ENCODE measurements around the gene SIMC1.
"Not testable (repeated sequence)": the region's sequence is repeated elsewhere in the genome, so short reads cannot be mapped to it uniquely, and the experiment has no call there.

The SIMC1 gene

DNA sequence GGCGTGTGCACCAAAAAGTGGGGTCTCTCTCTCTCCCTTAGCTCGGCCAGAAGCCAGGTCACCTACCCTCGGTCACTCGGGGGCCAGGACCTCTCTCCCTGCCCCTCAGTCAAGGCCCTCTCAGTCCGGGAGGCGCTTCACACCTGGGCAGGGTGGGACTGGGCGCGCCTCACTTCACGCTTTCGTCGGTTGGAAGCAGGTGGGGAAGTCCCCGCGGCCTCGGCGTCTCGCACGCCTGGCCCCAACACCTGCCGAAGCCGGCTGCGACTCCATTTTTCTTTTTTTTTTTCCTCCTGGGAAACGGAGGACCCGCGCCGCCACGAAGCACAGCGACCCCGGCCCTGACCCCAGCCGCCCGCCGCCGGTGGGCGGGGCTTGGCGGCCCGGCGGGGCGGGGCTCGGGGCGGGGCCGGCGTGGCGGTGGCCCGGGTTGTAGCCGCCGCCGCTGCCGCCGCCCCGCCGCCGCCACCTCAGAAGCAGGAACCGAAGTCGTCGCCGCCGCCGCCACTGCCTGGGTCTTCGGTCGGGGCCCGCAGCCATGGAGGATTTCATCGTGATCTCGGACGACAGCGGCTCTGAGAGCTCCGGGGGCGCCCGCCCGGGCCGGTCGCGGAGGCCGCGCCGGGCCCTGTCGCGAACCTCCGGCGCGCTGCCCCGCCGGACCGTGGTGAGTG, at the start of gene SIMC1:
Gene SIMC1, plus strand, starts transcription at position 454 of the 674 bp plus-strand sequence. Its CDS starts 85 bp downstream, at position 539.
- not testable (repeated sequence) for DNase-seq (ENCODE audit: low read depth, low spot score)

DNA sequence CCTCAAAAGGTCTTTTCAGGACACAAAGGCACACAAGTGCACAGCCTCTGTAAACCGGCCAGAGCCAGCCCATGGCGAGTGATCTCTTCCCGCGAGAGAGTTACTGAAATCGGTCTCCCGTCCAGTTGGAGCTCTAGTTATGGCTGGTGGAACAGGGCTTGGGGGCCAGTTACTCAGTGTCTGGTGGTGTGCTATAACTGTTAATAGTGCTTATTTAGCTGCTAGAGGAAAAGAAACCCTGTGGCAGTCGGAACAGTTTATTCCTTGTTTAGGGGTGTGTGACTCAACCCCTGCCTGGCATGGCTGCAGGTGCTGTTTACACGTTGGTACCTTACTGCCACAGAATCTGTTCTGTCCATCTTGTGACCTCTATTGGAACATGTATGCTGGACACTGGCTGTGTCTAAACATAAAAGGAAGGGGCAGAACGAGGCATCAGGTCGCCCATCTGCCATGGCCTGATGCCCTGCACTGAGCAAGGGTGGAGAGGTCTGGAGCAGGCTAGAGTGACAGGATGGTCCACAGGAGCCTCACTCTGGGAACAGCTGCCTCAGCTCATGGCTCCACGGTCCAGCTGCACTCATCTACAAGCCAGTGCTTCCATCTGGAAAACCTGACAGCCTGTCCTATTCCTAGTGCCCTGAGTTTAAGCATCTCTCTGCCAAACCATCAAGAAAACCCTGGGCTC, 49.6 kb upstream of the SIMC1 start:
- DNase-seq (ENCODE audit: low read depth, low spot score), result no peak

DNA sequence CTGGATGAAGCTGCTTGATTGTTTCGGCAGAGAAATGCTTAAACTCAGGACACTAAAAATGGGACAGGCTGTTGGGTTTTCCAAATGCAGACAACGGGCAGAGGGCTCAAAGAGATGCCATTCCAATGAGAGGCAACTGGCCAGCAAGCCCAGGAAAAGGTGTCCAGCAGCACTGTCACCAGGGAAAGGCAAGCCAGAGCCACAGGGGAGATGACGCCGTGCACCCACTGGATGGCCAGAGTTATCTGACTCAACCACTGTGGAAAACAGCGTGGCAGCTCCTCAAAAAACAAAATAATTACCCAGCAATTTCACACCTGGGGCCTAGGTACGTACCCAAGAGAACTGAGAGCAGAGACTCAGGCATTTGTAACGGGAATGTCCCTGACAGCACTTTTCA, 48.4 kb upstream of the SIMC1 start:
- DNase-seq (ENCODE audit: low read depth, low spot score), result no peak

DNA sequence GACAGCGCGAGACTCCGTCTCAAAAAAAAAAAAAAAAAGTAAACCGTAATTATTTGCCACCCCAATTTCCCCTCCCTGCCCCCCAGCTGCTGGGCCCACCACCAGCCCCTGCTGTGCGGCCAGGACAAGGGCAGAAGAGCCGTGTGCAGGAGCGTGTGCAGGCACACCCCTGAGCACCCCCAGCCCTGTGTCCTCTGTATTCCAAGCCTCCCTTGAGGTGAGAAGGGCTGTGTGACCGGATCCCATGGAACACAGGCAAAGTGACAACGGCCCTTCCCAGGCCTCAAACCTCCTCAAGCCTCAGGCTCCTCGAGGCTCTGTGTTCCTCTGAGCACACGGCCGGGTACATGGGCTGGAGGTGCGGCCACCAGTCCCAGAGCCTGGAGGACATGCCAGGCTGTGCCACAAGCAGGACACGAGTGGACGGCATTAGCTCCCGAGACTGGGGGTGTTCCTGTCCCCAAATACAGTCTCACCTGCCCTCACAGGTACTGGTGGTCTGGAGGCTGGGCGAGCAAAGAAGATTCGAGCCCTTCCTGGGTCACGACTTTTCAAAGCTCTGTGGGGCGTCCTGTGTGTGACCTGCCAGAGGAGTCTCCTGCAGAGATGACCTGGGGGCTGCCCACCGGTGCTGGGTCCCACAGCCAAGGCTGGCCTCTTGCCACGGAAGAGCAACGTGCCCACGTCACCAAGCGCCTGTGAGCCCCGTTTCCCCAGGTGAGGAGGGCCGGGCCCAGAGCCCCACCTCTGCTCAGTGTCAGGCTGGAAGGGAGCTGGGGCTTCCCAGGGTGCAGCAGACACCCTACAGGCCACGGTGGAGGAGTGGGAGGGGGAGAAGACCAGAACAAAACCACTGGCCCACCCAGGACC, 47.1 kb upstream of the SIMC1 start:
- DNase-seq (ENCODE audit: low read depth, low spot score), result no peak

DNA sequence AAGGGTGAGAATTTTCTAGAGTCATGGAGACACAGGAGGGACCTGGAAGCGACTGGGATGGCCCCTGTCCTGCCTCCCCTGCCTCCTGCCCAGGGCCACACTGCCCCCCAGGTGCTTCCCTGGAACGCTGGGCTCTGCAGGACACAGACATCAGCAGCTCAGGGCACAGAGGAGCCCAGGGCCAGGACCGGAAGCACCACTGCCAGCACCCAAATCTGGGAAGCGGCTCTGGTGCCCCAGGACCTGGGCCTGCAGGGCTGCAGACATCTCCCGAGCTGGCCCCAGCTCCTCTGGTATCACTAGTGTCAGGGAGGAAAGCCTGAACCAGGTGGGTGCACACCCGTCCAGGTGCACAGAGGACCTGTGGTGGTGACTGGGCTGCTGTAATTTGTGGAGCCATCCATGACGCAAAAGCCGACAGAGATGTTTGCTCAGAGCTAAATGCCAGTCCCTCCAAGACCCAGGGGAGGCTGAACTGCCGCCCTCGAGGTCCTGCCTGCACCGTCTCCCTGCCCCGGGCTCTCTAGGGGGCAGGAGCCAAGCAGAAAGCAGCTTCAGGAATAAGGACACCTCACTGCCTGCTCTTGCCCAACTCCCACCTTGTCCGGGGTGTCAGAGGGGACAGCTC, 46.0 kb upstream of the SIMC1 start:
- DNase-seq (ENCODE audit: low read depth, low spot score), result no peak

DNA sequence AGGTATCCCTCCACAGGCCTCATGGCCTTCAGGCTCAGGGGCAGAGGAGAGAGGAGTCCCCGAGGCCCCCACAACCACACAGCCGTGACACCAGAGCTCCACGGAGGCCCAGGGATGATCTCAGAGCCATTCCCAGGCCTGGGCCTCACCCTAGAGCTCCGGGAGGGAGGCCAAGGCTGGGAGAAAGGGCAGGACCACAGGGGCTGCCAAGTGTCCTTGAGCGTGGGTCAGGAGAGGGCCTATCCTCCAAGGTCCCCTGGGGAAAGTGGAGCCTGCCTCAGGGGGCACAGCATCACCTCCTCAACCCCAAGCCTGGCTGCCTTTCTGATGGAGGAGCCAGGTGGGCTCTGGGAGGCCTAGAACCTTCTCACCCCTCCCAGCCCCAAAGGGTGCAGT, 45.5 kb upstream of the SIMC1 start:
- DNase-seq (ENCODE audit: low read depth, low spot score), result not testable (repeated sequence)

DNA sequence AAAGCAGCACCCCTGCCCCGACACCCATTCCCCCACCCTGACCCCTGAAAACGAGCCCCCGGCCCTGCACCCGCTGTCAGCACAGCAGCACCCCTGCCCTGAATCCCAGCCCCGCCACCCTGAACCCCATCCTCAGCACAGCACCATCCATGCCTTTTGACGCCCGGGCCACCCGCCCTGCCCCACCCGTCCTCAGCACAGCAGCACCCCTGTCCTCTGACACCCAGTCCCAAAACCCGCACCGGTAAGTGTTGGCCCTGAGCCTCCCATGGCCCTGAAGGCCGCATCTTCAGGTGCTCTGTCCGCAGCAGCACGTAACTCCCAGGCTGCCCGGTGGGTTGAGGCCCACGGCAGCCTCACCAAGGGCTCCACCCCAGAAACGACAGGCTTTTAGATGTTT, 44.6 kb upstream of the SIMC1 start:
- not testable (repeated sequence) for DNase-seq (ENCODE audit: low read depth, low spot score)

DNA sequence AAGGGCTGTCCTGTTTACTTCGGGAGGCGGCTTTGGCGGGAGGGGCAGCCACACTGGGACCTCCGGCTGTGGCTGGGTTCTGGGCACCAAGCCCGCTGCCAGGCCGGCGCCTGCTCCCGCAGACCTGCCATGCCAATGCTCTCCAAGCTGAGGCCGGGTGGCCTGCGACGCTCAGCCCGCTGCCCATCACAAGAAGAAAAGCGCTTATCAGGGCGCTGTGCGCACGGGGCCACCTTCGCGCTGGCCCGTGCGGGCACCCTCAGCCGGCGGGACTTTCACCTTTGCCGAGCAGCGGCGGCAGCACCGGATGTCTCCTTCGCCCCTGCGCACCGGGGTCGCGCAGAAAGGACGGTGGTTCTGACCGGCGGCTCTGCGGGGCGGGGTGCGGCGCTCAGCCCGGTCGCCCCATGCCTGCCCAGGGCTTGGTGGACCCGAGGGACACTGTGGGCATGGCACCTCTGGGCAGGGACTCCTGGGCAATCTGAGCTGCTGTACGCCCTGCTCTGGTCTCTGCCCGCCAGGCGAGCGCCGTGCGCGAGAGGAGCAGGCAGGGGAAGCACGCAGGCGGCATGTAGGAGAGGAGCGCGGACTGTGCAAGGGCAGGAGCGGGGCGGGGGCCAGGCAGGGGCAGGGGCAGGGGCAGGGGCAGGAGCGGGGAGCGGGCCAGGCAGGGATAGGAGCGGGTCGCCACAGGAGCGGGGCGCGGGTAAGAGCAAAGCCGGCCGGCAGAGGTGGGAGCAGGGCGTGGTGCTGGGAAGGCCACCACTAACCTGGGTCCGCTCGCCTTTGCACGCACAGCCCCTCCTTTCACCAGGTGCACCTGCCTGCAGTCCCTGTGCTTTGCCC, 43.8 kb upstream of the SIMC1 start:
- DNase-seq (ENCODE audit: low read depth, low spot score), result not testable (repeated sequence)

DNA sequence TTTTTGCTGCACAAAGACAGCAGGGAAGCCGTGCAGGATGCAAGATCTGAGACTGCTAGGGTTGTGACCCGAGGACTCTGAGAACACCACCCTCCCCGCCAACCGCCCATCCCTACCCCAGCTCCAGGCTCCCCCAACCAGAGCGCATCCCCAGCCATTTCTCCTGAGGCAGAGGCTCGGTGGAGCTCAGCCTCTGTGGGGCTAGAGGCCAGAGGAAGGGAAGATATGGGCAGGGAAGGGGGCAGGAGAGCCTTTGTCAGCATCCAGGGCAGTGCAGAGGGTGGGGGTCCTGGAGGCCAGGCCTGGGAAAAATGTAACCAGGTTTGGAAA, 43.2 kb upstream of the SIMC1 start:
- DNase-seq (ENCODE audit: low read depth, low spot score), result not testable (repeated sequence)

DNA sequence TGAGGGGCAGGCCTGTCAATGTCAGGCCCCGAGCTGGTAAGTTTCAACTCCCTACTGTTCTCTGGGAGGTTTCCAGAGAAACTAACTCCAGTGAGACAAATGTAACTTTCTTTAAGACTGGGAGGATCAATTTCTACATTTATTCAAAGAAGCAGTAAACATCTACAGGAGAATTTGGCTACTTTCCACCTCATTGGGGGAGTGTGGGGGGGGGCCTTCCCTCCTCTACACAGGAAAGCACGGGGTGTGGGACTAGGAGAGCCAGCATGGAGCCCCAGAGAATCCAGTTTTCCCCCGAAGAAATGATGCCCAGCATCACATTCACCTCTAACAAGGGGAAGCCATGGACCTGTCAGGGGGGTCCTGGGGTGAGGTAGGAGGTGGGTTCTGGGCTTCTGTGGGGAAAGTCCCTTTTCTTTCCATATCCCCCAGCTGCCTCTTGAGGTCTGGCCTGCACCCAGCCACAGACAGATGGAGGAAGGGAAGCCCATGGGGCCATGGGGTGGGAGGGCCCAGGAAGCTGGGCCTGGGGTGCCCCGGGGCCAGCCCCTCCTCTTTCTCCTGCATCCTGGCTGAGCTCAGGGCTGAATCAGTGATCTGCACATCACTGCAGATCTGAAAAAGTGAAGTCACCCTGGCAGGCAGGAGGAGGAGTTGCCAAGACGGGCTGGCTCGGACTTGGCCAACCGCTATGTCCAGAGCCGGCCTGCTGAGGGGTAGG, 42.6 kb upstream of the SIMC1 start:
- DNase-seq (ENCODE audit: low read depth, low spot score), result not testable (repeated sequence)

DNA sequence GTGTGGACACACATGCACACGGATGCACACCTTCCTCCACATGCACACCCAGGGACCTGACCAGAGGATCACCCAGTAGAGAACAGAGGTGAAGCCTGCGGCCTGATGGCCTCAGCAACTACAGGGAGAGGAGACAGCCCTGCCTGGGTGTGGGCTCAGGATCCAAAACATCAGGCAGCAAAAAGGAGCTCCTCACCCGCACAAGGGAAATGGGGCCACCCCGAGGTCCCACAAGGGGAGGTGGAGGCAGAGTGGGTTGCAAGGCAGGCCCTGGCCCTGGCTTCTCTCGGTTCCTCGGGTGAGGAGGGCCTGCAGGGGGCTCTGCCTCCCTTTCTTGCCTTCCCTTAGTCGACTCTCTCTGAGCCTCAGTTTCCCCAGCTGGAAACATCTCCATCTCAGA, 41.4 kb upstream of the SIMC1 start:
- not testable (repeated sequence) for DNase-seq (ENCODE audit: low read depth, low spot score)

DNA sequence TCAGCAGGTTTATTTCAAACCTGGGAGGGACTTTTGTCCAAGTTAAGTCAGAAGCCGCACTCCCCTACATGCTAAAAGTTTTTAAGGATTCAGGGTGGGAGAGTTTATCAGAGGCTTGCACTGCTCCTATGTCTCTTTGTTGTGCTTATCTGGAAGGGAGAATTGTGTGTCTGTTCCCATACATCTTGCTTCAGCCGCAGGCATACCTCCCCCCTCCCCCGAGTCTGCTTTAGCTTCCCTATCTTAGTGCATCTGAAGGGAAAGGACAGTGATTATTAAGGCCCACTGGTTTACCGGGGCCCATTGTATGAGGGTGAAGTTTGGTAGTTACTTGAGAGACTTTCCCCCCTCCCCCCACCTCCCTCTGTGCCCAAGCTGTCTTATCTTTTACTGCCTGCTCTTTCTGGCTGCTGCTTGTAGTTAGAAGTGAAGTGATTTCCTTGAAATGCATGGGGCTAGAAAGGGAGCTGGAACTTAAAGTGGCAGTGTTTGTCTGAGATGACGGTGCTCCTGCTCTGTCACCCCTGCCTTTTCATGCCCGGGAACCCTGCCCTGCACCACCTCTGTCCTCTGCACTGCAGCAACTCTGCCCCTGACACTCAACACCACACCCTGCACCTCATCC, 40.9 kb upstream of the SIMC1 start:
- DNase-seq (ENCODE audit: low read depth, low spot score), result not testable (repeated sequence)

DNA sequence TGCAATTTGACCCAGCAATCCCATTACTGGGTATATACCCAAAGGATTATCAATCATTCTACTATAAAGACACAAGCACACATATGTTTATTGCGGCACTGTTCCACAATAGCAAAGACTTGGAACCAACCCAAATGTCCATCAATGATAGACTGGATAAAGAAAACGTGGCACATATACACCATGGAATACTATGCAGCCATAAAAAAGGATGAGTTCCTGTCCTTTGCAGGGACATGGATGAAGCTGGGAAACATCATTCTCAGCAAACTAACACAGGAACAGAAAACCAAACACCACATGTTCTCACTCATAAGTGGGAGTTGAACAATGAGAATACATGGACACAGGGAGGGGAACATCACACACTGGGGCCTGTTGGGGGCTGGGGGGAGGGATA, 39.9 kb upstream of the SIMC1 start:
- DNase-seq (ENCODE audit: low read depth, low spot score), result not testable (repeated sequence)

DNA sequence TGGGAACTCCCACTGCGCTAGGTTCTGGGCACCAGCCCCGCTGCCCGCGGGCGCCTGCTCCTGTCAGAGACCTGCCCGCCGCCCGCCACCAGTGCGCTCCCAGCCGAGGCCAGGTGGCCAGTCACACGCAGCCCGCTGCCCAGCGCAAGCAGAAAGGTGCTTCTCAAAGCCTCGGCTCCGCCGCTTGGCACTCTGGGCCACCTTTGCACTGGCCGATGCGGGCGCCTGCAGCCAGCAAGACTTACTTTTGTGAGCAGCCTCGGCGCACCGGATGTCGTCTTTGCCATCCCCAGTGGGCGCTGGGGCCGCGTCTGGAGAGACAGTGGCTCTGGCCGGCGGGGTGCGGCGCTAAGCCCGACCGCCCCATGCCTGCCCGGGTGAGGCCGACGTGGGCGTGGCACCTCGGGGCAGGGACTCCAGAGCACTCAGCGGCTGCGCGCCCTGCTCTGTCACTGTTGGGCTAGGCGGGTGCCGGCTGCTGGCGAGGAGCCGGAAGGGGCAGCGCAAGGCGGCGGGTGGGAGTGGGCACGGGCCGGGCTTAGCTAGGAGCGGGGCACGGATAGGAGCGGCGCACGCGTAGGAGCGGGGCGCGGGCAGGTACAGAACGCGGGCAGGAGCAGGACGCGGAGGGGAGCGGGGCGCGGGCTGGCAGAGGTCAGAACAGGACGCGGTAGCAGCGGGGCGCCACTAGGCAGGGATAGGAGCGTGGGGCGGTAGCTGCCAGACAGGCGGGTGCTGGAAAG, 39.1 kb upstream of the SIMC1 start:
- DNase-seq (ENCODE audit: low read depth, low spot score), result not testable (repeated sequence)

DNA sequence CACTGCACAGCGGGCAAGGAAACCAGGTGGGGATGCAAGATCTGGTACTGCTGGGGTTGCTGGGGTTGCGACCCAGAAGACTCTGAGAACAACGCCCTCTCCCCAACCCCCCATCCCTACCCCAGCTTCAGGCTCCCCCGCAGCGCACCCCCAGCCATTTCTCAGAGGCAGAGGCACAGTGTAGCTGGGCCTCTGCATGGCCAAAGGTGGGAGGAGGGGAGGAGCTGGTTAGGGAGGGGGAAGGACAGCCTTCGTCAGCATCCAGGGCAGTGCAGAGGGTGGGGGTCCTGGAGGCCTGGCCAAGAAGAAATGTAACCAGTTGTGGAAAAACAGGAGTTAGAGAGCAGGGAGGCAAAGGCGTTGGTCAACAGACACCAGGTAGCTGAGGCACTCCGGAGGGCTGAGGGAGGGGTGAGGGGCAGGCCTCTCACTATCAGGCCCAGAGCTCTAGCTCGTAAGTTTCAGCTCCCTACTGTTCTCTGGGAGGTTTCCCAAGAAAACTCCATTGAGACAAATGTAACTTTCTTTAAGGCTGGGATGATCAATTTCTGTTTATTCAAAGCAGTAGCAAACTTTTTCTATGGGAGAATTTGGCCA, 38.3 kb upstream of the SIMC1 start:
- not testable (repeated sequence) for DNase-seq (ENCODE audit: low read depth, low spot score)

DNA sequence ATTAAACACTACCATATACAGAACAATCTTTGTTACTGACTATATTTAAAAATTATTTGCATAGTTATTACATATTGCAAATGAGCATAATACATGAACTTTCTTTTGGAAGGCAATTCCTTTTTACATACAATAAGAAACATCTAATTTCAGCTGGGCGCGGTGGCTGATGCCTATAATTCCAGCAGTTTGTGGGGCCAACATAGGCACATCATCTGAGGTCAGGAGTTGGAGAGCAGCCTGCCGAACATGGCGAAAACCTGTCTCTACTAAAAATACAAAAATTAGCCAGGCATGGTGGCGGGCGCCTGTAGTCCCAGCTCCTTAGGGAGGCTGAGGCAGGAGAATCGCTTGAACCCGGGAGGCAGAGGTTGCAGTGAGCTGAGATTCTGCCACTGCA, 36.4 kb upstream of the SIMC1 start:
- no peak for DNase-seq (ENCODE audit: low read depth, low spot score)

DNA sequence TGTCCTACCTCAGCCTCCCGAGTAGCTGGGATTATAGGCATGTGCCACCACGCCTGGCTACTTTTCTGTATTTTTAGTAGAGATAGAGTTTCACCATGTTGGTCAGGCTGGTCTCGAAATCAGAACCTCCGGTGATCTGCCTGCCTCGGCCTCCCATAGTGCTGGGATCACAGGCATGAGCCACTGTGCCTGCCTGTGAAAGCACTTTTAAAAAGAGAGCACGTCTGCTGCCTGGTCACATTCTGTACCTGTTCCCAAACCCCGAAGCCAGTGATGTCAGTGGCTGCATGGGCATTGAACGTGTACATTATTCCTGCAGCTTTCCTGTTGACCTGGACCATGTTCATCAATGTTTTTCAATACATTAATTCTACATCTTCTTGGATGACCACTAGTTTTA, 35.1 kb upstream of the SIMC1 start:
- DNase-seq (ENCODE audit: low read depth, low spot score), result no peak

DNA sequence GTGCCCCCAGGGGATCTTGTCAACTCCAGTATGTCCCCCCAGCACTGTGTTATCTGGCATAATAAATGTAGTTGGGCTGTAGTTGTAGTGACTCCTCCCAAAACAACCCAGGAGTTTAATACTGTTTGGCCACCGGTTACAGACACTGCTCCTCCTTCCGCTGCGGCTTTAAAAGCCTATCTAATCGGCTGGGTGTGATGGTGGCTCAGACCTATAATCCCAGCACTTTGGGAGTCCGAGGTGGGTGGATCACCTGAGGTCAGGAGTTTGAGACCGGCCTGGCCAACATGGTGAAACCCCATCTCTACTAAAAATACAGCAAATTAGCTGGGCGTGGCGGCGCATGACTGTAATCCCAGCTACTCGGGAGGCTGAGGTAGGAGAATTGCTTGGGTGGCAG, 34.7 kb upstream of the SIMC1 start:
- DNase-seq (ENCODE audit: low read depth, low spot score), result not testable (repeated sequence)

Data from iPS DF 19.7 (cell line).